Caco-2 (cell line): ENCODE measurements around the gene HIKESHI. TPM values are rescaled to one million over a fixed set of nuclear protein-coding genes. Genes with fewer than 3 reads are reported as not detected.

ENCODE experiments used
- BruUV-seq: library from RNA; stranded (reverse); fragments of 400-500 nt; replicated peaks from 2 replicates; lab custom pipeline; 2021; lab: Mats Ljungman, UMichigan
- CTCF ChIA-PET: fragments of 300-600 bp; sonication (Branson Sonifier 250); formaldehyde crosslinking; loops from one replicate; lab custom pipeline; 2022; ENCODE audit warnings: antibody characterized with exemption; lab: Charles Lee
- POLR2A ChIA-PET: fragments of 300-600 bp; sonication (Branson Sonifier 250); formaldehyde crosslinking; loops from one replicate; lab custom pipeline; 2022; ENCODE audit warnings: antibody characterized with exemption; lab: Charles Lee
- DNase-seq, 2 experiments: peaks; one replicate each; pipeline versions ENCODE4 v3.0.0 to v3.0.0-alpha.2; 2020 to 2022
- H3K27me3 ChIP-seq: replicated peaks from 2 replicates; pipeline ENCODE4 v1.6.0; 2011; ENCODE audit warnings: low read length; ENCODE audit not compliant: control insufficient read depth, insufficient read depth
- H3K36me3 ChIP-seq: 2 replicates; pipeline ENCODE4 v1.5.1; 2011; ENCODE audit warnings: low read length; ENCODE audit not compliant: control insufficient read depth, insufficient read depth
- H3K4me1 ChIP-seq: fragments of 250-450 bp; sonication (Bioruptor Pico); 2 replicates; pipeline ENCODE4 v1.5.1; 2020; ENCODE audit warnings: mild to moderate bottlenecking
- H3K4me3 ChIP-seq: 2 replicates; pipeline ENCODE4 v1.5.1; 2011; ENCODE audit warnings: low read depth, mild to moderate bottlenecking, control low read depth, low read length
- H3K9me3 ChIP-seq: fragments of 250-450 bp; sonication (Bioruptor Pico); 2 replicates; pipeline ENCODE4 v1.5.1; 2020; ENCODE audit warnings: mild to moderate bottlenecking, moderate library complexity
- H3K27ac Mint-ChIP-seq: one replicate; pipeline ENCODE4 v1.8.0; 2022; ENCODE audit warnings: mixed read lengths; ENCODE audit not compliant: unreplicated experiment
- H3K27me3 Mint-ChIP-seq: one replicate; pipeline ENCODE4 v1.8.0; 2022; ENCODE audit warnings: mixed read lengths; ENCODE audit not compliant: insufficient read depth, unreplicated experiment
- H3K36me3 Mint-ChIP-seq: one replicate; pipeline ENCODE4 v1.8.0; 2022; ENCODE audit warnings: mild to moderate bottlenecking, mixed read lengths; ENCODE audit not compliant: insufficient read depth, unreplicated experiment
- H3K4me1 Mint-ChIP-seq: one replicate; pipeline ENCODE4 v1.8.0; 2022; ENCODE audit warnings: low read depth, mixed read lengths; ENCODE audit not compliant: unreplicated experiment
- H3K4me3 Mint-ChIP-seq: one replicate; pipeline ENCODE4 v1.8.0; 2022; ENCODE audit warnings: mild to moderate bottlenecking, moderate library complexity, mixed read lengths; ENCODE audit not compliant: unreplicated experiment
- H3K9me3 Mint-ChIP-seq: one replicate; pipeline ENCODE4 v1.8.0; 2022; ENCODE audit warnings: mixed read lengths; ENCODE audit not compliant: unreplicated experiment
- CTCF ChIP-seq, 2 experiments: fragments of 200-600 bp in 1 of 2; IDR thresholded peaks; 1 replicate in 1 of 2; 2 replicates in 1 of 2; pipeline versions ENCODE4 v1.5.1 to v1.8.0; 2011 to 2022; ENCODE audit warnings: antibody characterized with exemption in 1 of 2, control low read depth in 1 of 2, inconsistent platforms in 1 of 2, low read depth in 1 of 2, low read length in 1 of 2, mild to moderate bottlenecking in 1 of 2, moderate library complexity in 1 of 2; ENCODE audit not compliant: insufficient read depth in 1 of 2, severe bottlenecking in 1 of 2, unreplicated experiment in 1 of 2
- intact Hi-C: fragments of 100-400 bp; cut with micrococcal nuclease; formaldehyde crosslinking; loops from one replicate; pipeline ENCODE4 v1.10.0; 2022; ENCODE audit not compliant: unreplicated experiment
- total RNA-seq: library from RNA; stranded (reverse); gene quantifications from 2 replicates; pipeline ENCODE4 v1.2.3, GENCODE V29; 2022

Gene HIKESHI
- total RNA-seq, 1 experiment from 2014 or later = 82.0 TPM

DNA sequence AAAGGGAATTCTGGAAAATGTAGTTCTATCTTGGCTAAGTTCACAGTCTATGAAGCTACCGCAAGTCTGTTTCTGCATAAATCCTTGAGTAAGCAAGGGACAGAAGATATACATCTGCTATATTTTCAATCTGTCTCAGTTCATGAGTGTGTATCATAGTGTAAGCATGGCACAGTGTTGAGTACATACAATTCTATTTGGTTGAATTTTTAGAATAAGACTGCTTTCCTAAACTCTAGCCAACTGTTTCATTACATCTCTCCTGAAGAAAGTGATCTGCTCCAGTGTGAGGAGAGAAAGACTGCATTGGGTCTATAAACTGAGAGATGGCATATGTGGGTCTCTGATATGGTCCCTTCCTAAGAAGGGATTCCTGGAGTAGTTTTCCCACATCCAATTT lies 70.0 kb downstream of the HIKESHI start:
- peaks cover 6% of the 10 kb centered on the region for H3K36me3 Mint-ChIP-seq
- Histone ChIP-seq H3K4me3 (no peak overlapping the region), H3K27me3 (no peaks in the 10 kb centered on the region), H3K36me3 (no peaks in the 10 kb centered on the region), H3K4me1 (peaks cover 14% of the 10 kb centered on the region), H3K9me3 (peaks cover 12% of the 10 kb centered on the region)
- CTCF ChIA-PET = no interaction called here
- no peak overlapping the region for H3K27ac Mint-ChIP-seq
- no peak for DNase-seq
- H3K4me3 Mint-ChIP-seq = no peak overlapping the region
- peaks cover 14% of the 10 kb centered on the region for H3K4me1 Mint-ChIP-seq
- POLR2A ChIA-PET = interaction anchor here (0.6 kb wide), 1 partner anchor 114 kb away, joined by 8 read pairs; no protein-coding TSS in a partner anchor
- H3K9me3 Mint-ChIP-seq = peaks cover 40% of the 10 kb centered on the region
- intact Hi-C loops = no loop called here
- no peak for TF ChIP-seq CTCF (IDR thresholded peaks at IDR 0.05; ENCODE audit: insufficient read depth in 1 of 2, low read depth in 1 of 2, low read length in 1 of 2, severe bottlenecking in 1 of 2, unreplicated experiment in 1 of 2)
- no TSS peak for BruUV-seq
- no peaks in the 10 kb centered on the region for H3K27me3 Mint-ChIP-seq

- TF ChIP-seq CTCF (IDR thresholded peaks at IDR 0.05; ENCODE audit: insufficient read depth in 1 of 2, low read depth in 1 of 2, low read length in 1 of 2, severe bottlenecking in 1 of 2, unreplicated experiment in 1 of 2) = no peak
- Histone ChIP-seq H3K36me3 (no peaks in the 10 kb centered on the region), H3K4me3 (no peak overlapping the region), H3K9me3 (peaks cover 12% of the 10 kb centered on the region), H3K27me3 (no peaks in the 10 kb centered on the region), H3K4me1 (peaks cover 14% of the 10 kb centered on the region)
- Mint-ChIP-seq H3K9me3 (peaks cover 40% of the 10 kb centered on the region), H3K27me3 (no peaks in the 10 kb centered on the region), H3K36me3 (peaks cover 6% of the 10 kb centered on the region), H3K4me1 (peaks cover 14% of the 10 kb centered on the region), H3K4me3 (no peak overlapping the region), H3K27ac (no peak overlapping the region)
- BruUV-seq = no TSS peak
- POLR2A ChIA-PET = interaction anchor here (0.6 kb wide), 1 partner anchor 114 kb away, joined by 8 read pairs; no protein-coding TSS in a partner anchor
- CTCF ChIA-PET = no interaction called here
- intact Hi-C loops = no loop called here
- DNase-seq = no peak
Measured at GRCh38 chr11:86372586-86372985, 70.5 kb downstream of the HIKESHI start.

DNA sequence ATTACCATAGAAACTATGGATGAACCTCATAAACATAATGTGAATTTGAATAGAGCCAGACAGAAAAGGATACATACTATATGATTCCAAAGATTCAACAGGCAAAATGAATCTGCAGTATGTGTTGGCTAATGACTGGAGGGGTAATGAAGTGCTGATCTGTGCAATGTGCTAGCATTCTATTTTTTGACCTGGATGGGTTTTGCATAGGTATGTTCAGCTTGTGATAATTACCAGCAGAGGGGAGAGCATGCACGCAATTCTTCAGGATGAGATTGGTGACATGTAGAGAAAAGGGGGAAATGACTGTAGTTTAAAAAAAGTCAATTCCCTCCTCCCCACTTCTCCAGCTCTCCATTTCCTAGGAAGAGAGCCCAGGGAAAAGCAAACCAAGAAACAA lies 72.0 kb downstream of the HIKESHI start:
- Mint-ChIP-seq H3K9me3 (peaks cover 40% of the 10 kb centered on the region), H3K27ac (no peak overlapping the region), H3K27me3 (no peaks in the 10 kb centered on the region), H3K4me1 (peaks cover 22% of the 10 kb centered on the region), H3K36me3 (peaks cover 6% of the 10 kb centered on the region), H3K4me3 (no peak overlapping the region)
- Histone ChIP-seq H3K4me3 (no peak overlapping the region), H3K27me3 (no peaks in the 10 kb centered on the region), H3K4me1 (peaks cover 18% of the 10 kb centered on the region), H3K9me3 (peaks cover 12% of the 10 kb centered on the region), H3K36me3 (no peaks in the 10 kb centered on the region)
- BruUV-seq = no TSS peak
- no peak for TF ChIP-seq CTCF (IDR thresholded peaks at IDR 0.05; ENCODE audit: insufficient read depth in 1 of 2, low read depth in 1 of 2, low read length in 1 of 2, severe bottlenecking in 1 of 2, unreplicated experiment in 1 of 2)
- ChIA-PET POLR2A (interaction anchor here (1.4 kb wide), 1 partner anchor 12 kb away, joined by 11 read pairs; no protein-coding TSS in a partner anchor), CTCF (no interaction called here)
- intact Hi-C loops = no loop called here
- DNase-seq = no peak
